Spleen (tissue), 11 donors: ENCODE measurements around the gene CFLAR. TPM values are rescaled to one million over a fixed set of nuclear protein-coding genes. Genes with fewer than 3 reads are reported as not detected.
A peak's percentile ranks its signal among the peaks of the same experiment; 100 is the strongest.
"Not testable (repeated sequence)": the region's sequence is repeated elsewhere in the genome, so short reads cannot be mapped to it uniquely, and the experiment has no call there.

Experiments used
- DNase-seq: peaks from one replicate; pipeline ENCODE4 v3.0.0-alpha.2; 2020
- H3K27ac ChIP-seq, 8 donors: fragments of 200-600 bp; sonication (generic) in 7 of 8; 1 replicate in 4 of 8; 2 replicates in 4 of 8; pipeline versions ENCODE4 v1.5.0 to v1.8.0; 2016 to 2021; ENCODE audit warnings: inconsistent platforms in 4 of 8, mild to moderate bottlenecking in 4 of 8, moderate library complexity in 1 of 8
- H3K27me3 ChIP-seq, 7 donors: fragments of 200-600 bp; sonication (generic) in 6 of 7; replicated peaks in 1 of 7; 1 replicate in 4 of 7; 2 replicates in 3 of 7; pipeline versions ENCODE4 v1.5.0 to v1.8.0; 2016 to 2021; ENCODE audit warnings: inconsistent platforms in 3 of 7, mild to moderate bottlenecking in 1 of 7
- H3K36me3 ChIP-seq, 6 donors: fragments of 200-600 bp; sonication (generic) in 5 of 6; 1 replicate in 4 of 6; 2 replicates in 2 of 6; pipeline versions ENCODE4 v1.5.0 to v1.8.0; 2016 to 2021; ENCODE audit warnings: inconsistent platforms in 2 of 6
- H3K4me1 ChIP-seq, 6 donors: fragments of 200-600 bp; sonication (generic) in 5 of 6; 1 replicate in 3 of 6; 2 replicates in 3 of 6; pipeline versions ENCODE4 v1.5.0 to v1.8.0; 2016 to 2021; ENCODE audit warnings: inconsistent platforms in 3 of 6
- H3K4me3 ChIP-seq, 8 donors: fragments of 200-600 bp; sonication (generic) in 7 of 8; 1 replicate in 4 of 8; 2 replicates in 4 of 8; pipeline versions ENCODE4 v1.5.0 to v1.8.0; 2016 to 2021; ENCODE audit warnings: inconsistent platforms in 4 of 8, mild to moderate bottlenecking in 4 of 8, moderate library complexity in 2 of 8
- H3K9me3 ChIP-seq, 8 donors: fragments of 200-600 bp; sonication (generic) in 7 of 8; 1 replicate in 4 of 8; 2 replicates in 4 of 8; pipeline versions ENCODE4 v1.5.0 to v1.8.0; 2016 to 2021; ENCODE audit warnings: inconsistent platforms in 4 of 8
- POLR2A ChIP-seq, 3 donors: fragments of 450-650 bp; IDR thresholded peaks; one replicate each; pipeline ENCODE4 v1.5.1; 2017; ENCODE audit warnings: antibody characterized with exemption in 3 of 3, mild to moderate bottlenecking in 1 of 3
- POLR2AphosphoS5 ChIP-seq, 3 donors: sonication (generic); formaldehyde crosslinking; IDR thresholded peaks; one replicate each; pipeline ENCODE4 v1.5.1; 2017; ENCODE audit warnings: antibody characterized with exemption in 3 of 3
- WGBS, 5 donors: extraction: QIAGEN DNeasy Blood & Tissue Kit in 3 of 5; methylation state at CpG; one replicate each; pipeline versions ENCODE4 v1.1.5 to v1.1.7; 2013 to 2018; 5-methylcytosine and 5-hydroxymethylcytosine counted together
- intact Hi-C: fragments of 100-400 bp; cut with DNase I; formaldehyde crosslinking; loops from one replicate; pipeline ENCODE4 v1.15.0; 2023; ENCODE audit warnings: low total_unique reads
- polyA plus RNA-seq, 3 donors: library from polyadenylated mRNA; stranded (reverse); fragments of 200-250 nt; gene quantifications; one replicate each; pipeline ENCODE4 v1.2.1, GENCODE V29; 2013
- total RNA-seq, 7 donors: library from RNA; depleted of rRNA in 3 of 7; stranded (reverse); fragments of >200 nt in 3 of 7; fragmentation: NEBNext Ultra II Directional in 4 of 7; extraction: Animal tissue kit (Norgen Biotek cat#: 25700) in 4 of 7; gene quantifications; one replicate each; pipeline versions ENCODE4 v1.1.0 to v1.2.1, GENCODE V29; 2016 to 2021
- TF ChIP-seq, protein P1 (sequence below), 11 experiments: fragments of 200-600 bp in 7 of 11; fragments of 450-650 bp in 4 of 11; sonication (generic) in 4 of 11; IDR thresholded peaks in 8 of 11; conservative IDR thresholded peaks in 3 of 11; 1 replicate in 7 of 11; 2 replicates in 4 of 11; pipeline versions ENCODE4 v1.4.0 to v1.8.0; 2016 to 2021; ENCODE audit warnings: antibody characterized with exemption in 11 of 11, inconsistent platforms in 4 of 11, mild to moderate bottlenecking in 1 of 11
- donor health status: healthy with polysubstance abuse.
- donor health status: DM: no; HTN: no; CAD: no; lungs with moderate emphysema.
- donor health status: DM: no; HTN: no; CAD: no.
- donor health status: Bipolar disorder and iron deficiency.
- donor health status: healthy.
- donor health status: DM: no; HTN: no; CAD: no.
- donor health status: DM: yes; HTN: yes; CAD: no.

Gene CFLAR
- total and polyA plus RNA-seq, 10 donors, result 64.0 to 511 (median 360) TPM

- Histone ChIP-seq H3K27ac (peak overlapping the region in 5 of 8 donors; percentile 23 to 100 (median 62)), H3K27me3 (no peaks in the 10 kb centered on the region), H3K9me3 (no peaks in the 10 kb centered on the region), H3K36me3 (peaks cover 7 to 100% (median 80%) of the 10 kb centered on the region in 6 donors), H3K4me1 (peaks cover 31 to 96% (median 64%) of the 10 kb centered on the region in 6 donors), H3K4me3 (no peak overlapping the region)
- intact Hi-C loops, result no loop called here
- TF ChIP-seq, protein P1, sequence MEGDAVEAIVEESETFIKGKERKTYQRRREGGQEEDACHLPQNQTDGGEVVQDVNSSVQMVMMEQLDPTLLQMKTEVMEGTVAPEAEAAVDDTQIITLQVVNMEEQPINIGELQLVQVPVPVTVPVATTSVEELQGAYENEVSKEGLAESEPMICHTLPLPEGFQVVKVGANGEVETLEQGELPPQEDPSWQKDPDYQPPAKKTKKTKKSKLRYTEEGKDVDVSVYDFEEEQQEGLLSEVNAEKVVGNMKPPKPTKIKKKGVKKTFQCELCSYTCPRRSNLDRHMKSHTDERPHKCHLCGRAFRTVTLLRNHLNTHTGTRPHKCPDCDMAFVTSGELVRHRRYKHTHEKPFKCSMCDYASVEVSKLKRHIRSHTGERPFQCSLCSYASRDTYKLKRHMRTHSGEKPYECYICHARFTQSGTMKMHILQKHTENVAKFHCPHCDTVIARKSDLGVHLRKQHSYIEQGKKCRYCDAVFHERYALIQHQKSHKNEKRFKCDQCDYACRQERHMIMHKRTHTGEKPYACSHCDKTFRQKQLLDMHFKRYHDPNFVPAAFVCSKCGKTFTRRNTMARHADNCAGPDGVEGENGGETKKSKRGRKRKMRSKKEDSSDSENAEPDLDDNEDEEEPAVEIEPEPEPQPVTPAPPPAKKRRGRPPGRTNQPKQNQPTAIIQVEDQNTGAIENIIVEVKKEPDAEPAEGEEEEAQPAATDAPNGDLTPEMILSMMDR (IDR thresholded peaks at IDR 0.05 in 8 of 11, conservative IDR thresholded peaks at IDR 0.05 in 3 of 11), result no peak
- TF ChIP-seq POLR2AphosphoS5 (IDR thresholded peaks at IDR 0.05), result peak in 1 of 3 donors; percentile 29
- no peak for TF ChIP-seq POLR2A (IDR thresholded peaks at IDR 0.05)
- 60 to 76% (median 70%) methylated on average over 4 of the region's 4 CpGs for WGBS, 5 donors
- DNase-seq, result no peak
Observed at GRCh38 chr2:201135386-201135785, 19.4 kb downstream of the CFLAR start.

GRCh38 chr2:201136889-201137321 is 20.9 kb downstream of the CFLAR start:
- Histone ChIP-seq H3K4me3 (no peak overlapping the region), H3K4me1 (peaks cover 17 to 89% (median 49%) of the 10 kb centered on the region in 6 donors), H3K27me3 (no peaks in the 10 kb centered on the region), H3K36me3 (peaks cover 7 to 100% (median 85%) of the 10 kb centered on the region in 6 donors), H3K9me3 (no peaks in the 10 kb centered on the region), H3K27ac (peak overlapping the region in 3 of 8 donors; percentile 37 to 100 (median 62))
- peak; percentile 74 for DNase-seq
- TF ChIP-seq, protein P1 (IDR thresholded peaks at IDR 0.05 in 8 of 11, conservative IDR thresholded peaks at IDR 0.05 in 3 of 11), result no peak
- peak; percentile 3 to 70 (median 12) for TF ChIP-seq POLR2AphosphoS5 (IDR thresholded peaks at IDR 0.05)
- intact Hi-C loops, result no loop called here
- 68 to 83% (median 69%) methylated on average over 2 to 3 of the region's 3 CpGs for WGBS, 5 donors

- no peak overlapping the region for H3K4me3 ChIP-seq
- peak overlapping the region in 2 of 8 donors; percentile 62 to 100 for H3K27ac ChIP-seq
- peak; percentile 70 for DNase-seq
- no peaks in the 10 kb centered on the region for H3K27me3 ChIP-seq
- 92 to 98% (median 96%) methylated on average over 20 to 28 of the region's 28 CpGs for WGBS, 5 donors
- H3K4me1 ChIP-seq, result peaks cover 14 to 81% (median 41%) of the 10 kb centered on the region in 6 donors
- TF ChIP-seq, protein P1 (IDR thresholded peaks at IDR 0.05 in 8 of 11, conservative IDR thresholded peaks at IDR 0.05 in 3 of 11), result no peak
- no peak for TF ChIP-seq POLR2A (IDR thresholded peaks at IDR 0.05)
- TF ChIP-seq POLR2AphosphoS5 (IDR thresholded peaks at IDR 0.05), result peak; percentile 25 to 80 (median 66)
- peaks cover 7 to 100% (median 90%) of the 10 kb centered on the region in 6 donors for H3K36me3 ChIP-seq
- H3K9me3 ChIP-seq, result no peaks in the 10 kb centered on the region
- intact Hi-C loops, result no loop called here
Observed at GRCh38 chr2:201137505-201138400, 21.8 kb downstream of the CFLAR start.

- intact Hi-C loops, result no loop called here
- H3K27ac ChIP-seq, result peak overlapping the region in 2 of 8 donors; percentile 19 to 38
- peaks cover 9 to 74% (median 33%) of the 10 kb centered on the region in 6 donors for H3K4me1 ChIP-seq
- no peaks in the 10 kb centered on the region for H3K9me3 ChIP-seq
- peaks cover 11 to 100% (median 90%) of the 10 kb centered on the region in 6 donors for H3K36me3 ChIP-seq
- no peaks in the 10 kb centered on the region for H3K27me3 ChIP-seq
- no peak overlapping the region for H3K4me3 ChIP-seq
- DNase-seq, result peak; percentile 51
- 91 to 95% (median 94%) methylated on average over 15 of the region's 15 CpGs for WGBS, 5 donors
- TF ChIP-seq POLR2A (IDR thresholded peaks at IDR 0.05) (no peak), POLR2AphosphoS5 (IDR thresholded peaks at IDR 0.05) (peak in 2 of 3 donors; percentile 30 to 39)
Observed at GRCh38 chr2:201138401-201138970, 22.5 kb downstream of the CFLAR start.

- Histone ChIP-seq H3K4me1 (peaks cover 6 to 72% (median 30%) of the 10 kb centered on the region in 6 donors), H3K27ac (peak overlapping the region in 2 of 8 donors; percentile 19 to 38), H3K36me3 (peaks cover 11 to 100% (median 89%) of the 10 kb centered on the region in 6 donors)
- 52 to 72% (median 60%) methylated on average over 10 to 14 of the region's 14 CpGs for WGBS, 5 donors
- H3K9me3 ChIP-seq, intact Hi-C loops, H3K27me3 ChIP-seq, DNase-seq, H3K4me3 ChIP-seq: not testable (repeated sequence)
Observed at GRCh38 chr2:201138986-201139781, 23.2 kb downstream of the CFLAR start.
